Hippocampal formation (tissue), 2 donors: ENCODE measurements around the gene TMTC2.

Experiments used
- DNase-seq, 2 donors: peaks; one replicate each; lab custom pipeline; 2025; lab: John Stamatoyannopoulos, UW

TMTC2 gene

DNA sequence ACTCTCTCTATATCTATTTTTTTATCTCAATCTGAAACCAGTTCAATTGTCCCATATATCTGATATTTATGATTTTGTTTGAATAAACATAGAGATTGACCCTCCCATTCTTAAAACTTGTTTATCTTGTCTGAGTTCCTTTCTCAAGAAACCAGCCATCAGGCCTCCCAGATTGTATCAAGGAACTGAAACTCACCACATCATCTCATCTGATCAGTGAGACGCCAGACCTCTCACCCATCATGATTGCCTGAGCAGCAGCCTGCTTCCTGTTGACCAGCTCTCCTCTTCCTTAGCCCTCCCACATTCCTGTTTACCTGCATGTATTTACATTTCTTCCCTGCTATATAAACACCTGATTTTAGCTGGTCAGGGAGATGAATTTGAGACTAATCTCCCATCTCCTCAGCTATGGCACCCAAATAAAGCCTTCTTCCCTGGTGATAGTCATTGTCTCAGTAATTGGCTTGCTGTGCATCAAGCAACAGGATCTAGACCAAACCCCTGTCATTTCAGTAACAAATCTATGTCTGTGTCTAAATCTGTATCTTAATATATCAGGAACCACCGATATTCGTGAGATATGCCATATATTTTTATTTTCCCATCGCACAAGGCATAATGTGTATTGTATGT lies 323.6 kb downstream of the TMTC2 start:
- no peak for DNase-seq

GRCh38 chr12:83015390-83016217 lies 328.9 kb downstream of the TMTC2 start:
- DNase-seq: no peak

GRCh38 chr12:83016218-83016835 lies 329.6 kb downstream of the TMTC2 start:
- DNase-seq: no peak

DNA sequence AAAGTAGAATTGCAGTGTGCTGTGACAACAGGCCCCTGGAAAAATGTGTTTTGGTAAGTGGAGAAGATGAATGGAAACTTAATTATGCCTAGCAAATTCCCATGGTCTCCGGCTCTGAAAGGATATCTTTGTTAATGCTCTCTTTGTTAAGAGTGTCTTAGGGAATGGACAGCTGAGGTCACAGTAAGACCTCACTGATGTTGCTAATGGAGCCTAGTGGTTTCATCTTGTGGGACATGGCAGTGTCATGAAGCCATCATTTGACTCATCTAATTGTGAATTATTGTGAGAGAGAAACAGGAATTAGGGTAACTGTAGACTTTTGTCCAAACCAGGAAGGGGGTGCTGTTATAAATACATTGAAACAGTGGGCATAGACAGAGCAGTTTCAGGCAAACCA lies 330.3 kb downstream of the TMTC2 start:
- no peak for DNase-seq

- no peak for DNase-seq
Observed at GRCh38 chr12:83018088-83018487, 331.4 kb downstream of the TMTC2 start.

DNA sequence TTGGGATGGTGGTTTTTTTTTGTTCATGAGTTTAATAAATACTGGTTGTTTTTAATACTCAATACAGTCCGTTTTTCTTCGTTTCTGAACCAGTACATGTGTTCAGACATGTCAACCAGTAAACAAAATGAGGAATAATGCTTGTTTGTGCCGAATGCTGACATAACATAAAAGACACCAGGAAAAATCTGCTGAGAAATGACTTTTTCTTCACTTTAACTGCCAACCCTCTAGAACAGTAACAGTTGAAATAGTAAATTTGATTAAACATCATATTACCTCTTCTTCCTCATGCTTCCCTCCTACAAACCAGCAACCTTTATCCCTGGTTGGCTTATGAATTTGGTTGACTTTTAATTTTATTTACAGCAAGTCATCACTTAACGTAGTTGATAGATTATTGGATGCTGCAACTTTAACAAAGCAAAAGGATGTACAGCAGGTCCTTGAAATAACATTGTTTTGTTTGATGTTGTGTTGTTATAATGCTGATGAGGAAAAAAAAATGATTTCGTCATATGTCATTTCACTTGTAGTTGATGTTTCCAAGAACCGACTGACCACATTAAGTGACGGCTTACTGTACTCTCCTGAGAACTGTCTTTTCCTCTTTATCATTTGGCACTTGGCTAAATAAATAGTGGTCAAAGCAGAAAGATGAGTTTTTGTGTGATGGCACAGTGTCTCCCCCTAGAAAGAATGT lies 340.5 kb downstream of the TMTC2 start:
- no peak for DNase-seq

- no peak for DNase-seq
Observed at GRCh38 chr12:83031196-83031595, 344.5 kb downstream of the TMTC2 start.

DNA sequence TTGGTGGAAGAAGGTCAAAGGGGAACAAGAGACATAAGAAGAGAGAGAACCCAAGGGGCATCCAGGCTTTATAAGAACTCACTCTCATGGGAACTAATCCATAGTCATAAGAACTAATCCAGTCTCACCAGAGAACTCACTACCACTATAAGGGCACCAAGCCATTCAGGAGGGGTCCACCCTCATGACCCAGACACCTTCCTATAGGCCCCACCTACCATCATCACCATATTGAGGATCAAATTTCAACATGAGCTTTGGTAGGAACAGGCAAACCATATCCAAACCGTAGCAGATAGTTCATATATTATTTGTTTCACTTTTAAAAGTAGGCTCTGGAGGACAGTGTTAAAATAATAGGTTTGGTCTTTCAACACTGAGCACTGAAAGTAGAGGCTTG lies 350.1 kb downstream of the TMTC2 start:
- no peak for DNase-seq

GRCh38 chr12:83039413-83039812 lies 352.7 kb downstream of the TMTC2 start:
- DNase-seq: no peak

- no peak for DNase-seq
Observed at GRCh38 chr12:83040339-83040738, 353.6 kb downstream of the TMTC2 start.

- DNase-seq: no peak
Observed at GRCh38 chr12:83040991-83041390, 354.3 kb downstream of the TMTC2 start.

GRCh38 chr12:83042441-83043200 lies 355.9 kb downstream of the TMTC2 start:
- no peak for DNase-seq

- no peak for DNase-seq
Observed at GRCh38 chr12:83044736-83045135, 358.0 kb downstream of the TMTC2 start.

- no peak for DNase-seq
Observed at GRCh38 chr12:83046019-83046418, 359.3 kb downstream of the TMTC2 start.

GRCh38 chr12:83049306-83049705 lies 362.6 kb downstream of the TMTC2 start:
- no peak for DNase-seq

- no peak for DNase-seq
Observed at GRCh38 chr12:83052890-83053541, 366.3 kb downstream of the TMTC2 start.

DNA sequence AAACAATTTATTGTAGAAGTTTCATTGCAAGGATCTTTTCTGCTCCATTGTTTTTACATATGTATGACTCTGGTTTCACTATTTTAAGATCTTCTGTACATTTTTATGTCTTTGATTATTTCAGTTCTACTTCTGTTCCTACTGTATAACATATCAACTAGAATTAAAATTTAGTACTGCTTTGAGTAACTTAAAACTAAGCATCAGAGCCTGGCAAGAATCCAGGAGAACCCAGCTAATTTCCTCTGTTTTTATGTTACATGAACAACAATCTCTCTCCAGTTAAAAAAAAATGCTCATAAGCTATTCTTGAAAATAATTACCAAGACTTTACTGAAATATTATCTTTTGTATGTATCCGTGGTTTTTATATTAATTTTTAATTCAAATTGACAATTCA lies 370.7 kb downstream of the TMTC2 start:
- no peak for DNase-seq

- DNase-seq: no peak
Observed at GRCh38 chr12:83059107-83059506, 372.4 kb downstream of the TMTC2 start.

GRCh38 chr12:83065562-83065961 lies 378.9 kb downstream of the TMTC2 start:
- DNase-seq: no peak

GRCh38 chr12:83067981-83068380 lies 381.3 kb downstream of the TMTC2 start:
- DNase-seq: no peak

DNA sequence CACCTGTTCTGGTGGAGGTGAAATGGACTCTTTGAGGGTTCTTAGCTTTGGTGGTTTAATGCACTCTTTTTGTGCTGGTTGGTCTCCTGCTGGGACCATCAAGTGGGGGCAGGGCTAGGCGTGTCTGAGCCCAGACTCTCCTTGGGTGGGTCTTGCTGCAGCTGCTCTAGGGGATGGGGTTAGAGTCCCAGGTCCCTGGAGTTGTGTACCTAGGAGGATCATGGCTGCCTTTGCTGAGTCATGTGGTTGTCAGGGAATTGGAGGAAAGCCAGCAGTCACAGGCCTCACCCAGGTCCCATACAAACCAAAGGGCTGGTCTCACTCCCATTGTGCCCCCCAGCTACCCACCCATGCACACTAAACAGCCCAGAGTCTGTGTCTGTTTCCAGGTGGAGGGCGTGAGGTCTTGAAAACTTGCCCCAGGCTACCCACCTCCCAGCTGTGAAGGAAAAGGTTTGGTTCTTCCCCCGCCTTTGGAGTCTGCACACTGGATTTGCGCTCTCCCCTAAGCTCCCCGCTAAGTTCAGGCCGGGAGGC lies 387.7 kb downstream of the TMTC2 start:
- DNase-seq: no peak
